Prostate gland (tissue), 2 donors: Measurements from ENCODE around the gene GGA3.

ENCODE experiments used
- CTCF ChIP-seq, 4 experiments: fragments of 200-600 bp in 2 of 4; fragments of 450-650 bp in 2 of 4; sonication (generic) in 2 of 4; IDR thresholded peaks; 1 replicate in 3 of 4; 2 replicates in 1 of 4; pipeline ENCODE4 v1.5.1; 2016 to 2019; ENCODE audit warnings: antibody characterized with exemption in 4 of 4, mild to moderate bottlenecking in 2 of 4, moderate library complexity in 2 of 4
- POLR2A ChIP-seq: fragments of 450-650 bp; IDR thresholded peaks from one replicate; pipeline ENCODE4 v1.6.1; 2016; ENCODE audit warnings: antibody characterized with exemption, mild to moderate bottlenecking

- TF ChIP-seq POLR2A (no peak), CTCF (IDR thresholded peaks at IDR 0.05) (no peak)
Measured at GRCh38 chr17:75289832-75290337, 28.5 kb upstream of the GGA3 start.
